ENCODE data around the gene CCL3. TPM values are rescaled to one million over a fixed set of nuclear protein-coding genes. Genes with fewer than 3 reads are reported as not detected.

Gene CCL3
- total and polyA plus RNA-seq, 2 experiments from 2014 or later, result not detected

DNA sequence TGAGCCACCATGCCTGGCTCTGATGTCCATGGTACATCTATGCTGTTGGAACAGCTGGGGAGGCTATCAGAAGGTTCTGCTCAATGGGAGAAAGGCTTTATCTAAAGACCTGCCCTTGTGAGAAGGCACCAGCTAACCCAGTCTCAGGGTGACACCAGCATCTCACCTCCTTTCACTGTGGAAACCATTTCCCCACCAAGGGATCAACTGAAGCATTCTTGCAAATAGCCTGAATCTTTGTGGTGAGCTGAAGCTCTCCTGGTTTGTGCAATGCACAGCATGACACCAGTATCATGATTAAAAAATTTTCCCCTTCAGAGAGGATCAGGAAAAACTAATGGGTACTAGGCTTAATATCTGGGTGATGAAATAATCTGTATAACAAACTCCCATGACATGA lies 20.8 kb downstream of the CCL3 start:
- Mint-ChIP-seq H3K4me1 (no peaks in the 10 kb centered on the region; the same call in 2 of the 3 replicates), H3K36me3 (ENCODE audit: low read depth) (no peaks in the 10 kb centered on the region; the same call in 2 of the 3 replicates), H3K27me3 (ENCODE audit: insufficient read depth, low read depth, poor library complexity) (no peaks in the 10 kb centered on the region), H3K4me3 (no peak overlapping the region), H3K27ac (no peak overlapping the region), H3K9me3 (no peaks in the 10 kb centered on the region; the same call in 2 of the 3 replicates)
- no peaks in the 10 kb centered on the region for H3K27me3 ChIP-seq (ENCODE audit: insufficient read depth)
- no peaks in the 10 kb centered on the region for H4K20me1 ChIP-seq (replicated peaks; ENCODE audit: insufficient read depth)
- H3K4me1 ChIP-seq (ENCODE audit: insufficient read depth), result no peaks in the 10 kb centered on the region
- peak overlapping the region; percentile 66 for H2AFZ ChIP-seq
- DNase-seq (ENCODE audit: low spot score) (no peak), ATAC-seq (no peak)
- H3K4me2 ChIP-seq, result no peak overlapping the region
- TF ChIP-seq CTCF (conservative IDR thresholded peaks at IDR 0.05; ENCODE audit: low read depth in 2 of 2) (no peak), EZH2 (IDR thresholded peaks at IDR 0.05; ENCODE audit: low read depth, unreplicated experiment) (no peak), POLR2AphosphoS5 (IDR thresholded peaks at IDR 0.05; ENCODE audit: low read depth) (no peak), CREB1 (CRISPR knock-in tag; IDR thresholded peaks at IDR 0.05; ENCODE audit: low read depth) (no peak), STAT1 (IDR thresholded peaks at IDR 0.05; ENCODE audit: unreplicated experiment) (no peak), JUNB (IDR thresholded peaks at IDR 0.05; ENCODE audit: unreplicated experiment) (no peak), EZH2phosphoT487 (IDR thresholded peaks at IDR 0.05; ENCODE audit: unreplicated experiment) (no peak), NANOG (IDR thresholded peaks at IDR 0.05; ENCODE audit: borderline replicate concordance) (no peak)
- TF ChIP-seq, protein P1, sequence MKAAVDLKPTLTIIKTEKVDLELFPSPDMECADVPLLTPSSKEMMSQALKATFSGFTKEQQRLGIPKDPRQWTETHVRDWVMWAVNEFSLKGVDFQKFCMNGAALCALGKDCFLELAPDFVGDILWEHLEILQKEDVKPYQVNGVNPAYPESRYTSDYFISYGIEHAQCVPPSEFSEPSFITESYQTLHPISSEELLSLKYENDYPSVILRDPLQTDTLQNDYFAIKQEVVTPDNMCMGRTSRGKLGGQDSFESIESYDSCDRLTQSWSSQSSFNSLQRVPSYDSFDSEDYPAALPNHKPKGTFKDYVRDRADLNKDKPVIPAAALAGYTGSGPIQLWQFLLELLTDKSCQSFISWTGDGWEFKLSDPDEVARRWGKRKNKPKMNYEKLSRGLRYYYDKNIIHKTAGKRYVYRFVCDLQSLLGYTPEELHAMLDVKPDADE (IDR thresholded peaks at IDR 0.05), result no peak
- TF ChIP-seq, protein P2, sequence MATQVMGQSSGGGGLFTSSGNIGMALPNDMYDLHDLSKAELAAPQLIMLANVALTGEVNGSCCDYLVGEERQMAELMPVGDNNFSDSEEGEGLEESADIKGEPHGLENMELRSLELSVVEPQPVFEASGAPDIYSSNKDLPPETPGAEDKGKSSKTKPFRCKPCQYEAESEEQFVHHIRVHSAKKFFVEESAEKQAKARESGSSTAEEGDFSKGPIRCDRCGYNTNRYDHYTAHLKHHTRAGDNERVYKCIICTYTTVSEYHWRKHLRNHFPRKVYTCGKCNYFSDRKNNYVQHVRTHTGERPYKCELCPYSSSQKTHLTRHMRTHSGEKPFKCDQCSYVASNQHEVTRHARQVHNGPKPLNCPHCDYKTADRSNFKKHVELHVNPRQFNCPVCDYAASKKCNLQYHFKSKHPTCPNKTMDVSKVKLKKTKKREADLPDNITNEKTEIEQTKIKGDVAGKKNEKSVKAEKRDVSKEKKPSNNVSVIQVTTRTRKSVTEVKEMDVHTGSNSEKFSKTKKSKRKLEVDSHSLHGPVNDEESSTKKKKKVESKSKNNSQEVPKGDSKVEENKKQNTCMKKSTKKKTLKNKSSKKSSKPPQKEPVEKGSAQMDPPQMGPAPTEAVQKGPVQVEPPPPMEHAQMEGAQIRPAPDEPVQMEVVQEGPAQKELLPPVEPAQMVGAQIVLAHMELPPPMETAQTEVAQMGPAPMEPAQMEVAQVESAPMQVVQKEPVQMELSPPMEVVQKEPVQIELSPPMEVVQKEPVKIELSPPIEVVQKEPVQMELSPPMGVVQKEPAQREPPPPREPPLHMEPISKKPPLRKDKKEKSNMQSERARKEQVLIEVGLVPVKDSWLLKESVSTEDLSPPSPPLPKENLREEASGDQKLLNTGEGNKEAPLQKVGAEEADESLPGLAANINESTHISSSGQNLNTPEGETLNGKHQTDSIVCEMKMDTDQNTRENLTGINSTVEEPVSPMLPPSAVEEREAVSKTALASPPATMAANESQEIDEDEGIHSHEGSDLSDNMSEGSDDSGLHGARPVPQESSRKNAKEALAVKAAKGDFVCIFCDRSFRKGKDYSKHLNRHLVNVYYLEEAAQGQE (IDR thresholded peaks at IDR 0.05; ENCODE audit: unreplicated experiment), result no peak
- H3K79me2 ChIP-seq (replicated peaks; ENCODE audit: insufficient read depth), result no peaks in the 10 kb centered on the region
- H3K9me2 ChIP-seq (ENCODE audit: insufficient read depth), result peaks cover 11% of the 10 kb centered on the region
- H3F3A ChIP-seq (replicated peaks; ENCODE audit: low read depth), result no peaks in the 10 kb centered on the region
- H3K36me3 ChIP-seq (ENCODE audit: insufficient read depth), result no peaks in the 10 kb centered on the region
- no peak overlapping the region for H3K27ac ChIP-seq (ENCODE audit: low read depth)
- H3K4me3 ChIP-seq, result no peak overlapping the region
